ENCODE results near the gene FLNB.

FLNB gene

GRCh38 chr3:58025406-58025805 is 17.2 kb downstream of the FLNB start:
- no peak for TF ChIP-seq FOXP2 (optimal IDR thresholded peaks at IDR 0.05; ENCODE audit: borderline replicate concordance, extremely low read depth, extremely low read length, insufficient read depth)
- no peak for TF ChIP-seq REST (IDR thresholded peaks at IDR 0.05; ENCODE audit: insufficient read depth in 1 of 2, low read depth in 2 of 2, low read length in 2 of 2)
- TF ChIP-seq SIN3A (IDR thresholded peaks at IDR 0.05; ENCODE audit: borderline replicate concordance, insufficient read depth, low read length): no peak

GRCh38 chr3:58025837-58026569 is 17.8 kb downstream of the FLNB start:
- no peak for TF ChIP-seq REST (IDR thresholded peaks at IDR 0.05; ENCODE audit: insufficient read depth in 1 of 2, low read depth in 2 of 2, low read length in 2 of 2)
- no peak for TF ChIP-seq FOXP2 (optimal IDR thresholded peaks at IDR 0.05; ENCODE audit: borderline replicate concordance, extremely low read depth, extremely low read length, insufficient read depth)
- TF ChIP-seq TAF1 (IDR thresholded peaks at IDR 0.05; ENCODE audit: borderline replicate concordance, insufficient read depth, low read length): no peak
- no peak for TF ChIP-seq SIN3A (IDR thresholded peaks at IDR 0.05; ENCODE audit: borderline replicate concordance, insufficient read depth, low read length)
- TF ChIP-seq POLR2AphosphoS5 (IDR thresholded peaks at IDR 0.05; ENCODE audit: low read depth, low read length): no peak

GRCh38 chr3:58026598-58026997 is 18.4 kb downstream of the FLNB start:
- TF ChIP-seq TAF1 (IDR thresholded peaks at IDR 0.05; ENCODE audit: borderline replicate concordance, insufficient read depth, low read length) (no peak), SIN3A (IDR thresholded peaks at IDR 0.05; ENCODE audit: borderline replicate concordance, insufficient read depth, low read length) (no peak), POLR2AphosphoS5 (IDR thresholded peaks at IDR 0.05; ENCODE audit: low read depth, low read length) (no peak), FOXP2 (optimal IDR thresholded peaks at IDR 0.05; ENCODE audit: borderline replicate concordance, extremely low read depth, extremely low read length, insufficient read depth) (no peak), REST (IDR thresholded peaks at IDR 0.05; ENCODE audit: insufficient read depth in 1 of 2, low read depth in 2 of 2, low read length in 2 of 2) (no peak)

GRCh38 chr3:58027704-58028317 is 19.6 kb downstream of the FLNB start:
- TF ChIP-seq TAF1 (IDR thresholded peaks at IDR 0.05; ENCODE audit: borderline replicate concordance, insufficient read depth, low read length) (no peak), POLR2AphosphoS5 (IDR thresholded peaks at IDR 0.05; ENCODE audit: low read depth, low read length) (no peak), REST (IDR thresholded peaks at IDR 0.05; ENCODE audit: insufficient read depth in 1 of 2, low read depth in 2 of 2, low read length in 2 of 2) (no peak), SIN3A (IDR thresholded peaks at IDR 0.05; ENCODE audit: borderline replicate concordance, insufficient read depth, low read length) (no peak), FOXP2 (optimal IDR thresholded peaks at IDR 0.05; ENCODE audit: borderline replicate concordance, extremely low read depth, extremely low read length, insufficient read depth) (no peak)

All from PFSK-1 (cell line).